Measurements from ENCODE around the gene GRK6.

DNA sequence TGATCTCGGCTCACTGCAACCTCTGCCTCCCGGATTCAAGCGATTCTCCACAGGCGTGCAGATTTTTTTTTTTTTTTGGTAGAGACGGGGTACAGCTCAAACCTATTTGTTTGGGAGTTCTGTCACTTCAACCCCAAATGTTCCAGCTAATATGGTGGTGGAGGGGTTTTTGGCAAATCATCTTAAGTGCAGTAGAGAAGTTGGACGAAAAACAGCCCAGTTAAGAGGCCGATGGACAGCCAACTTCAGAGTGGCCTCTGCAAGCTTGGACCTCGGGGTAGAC, 19.4 kb downstream of the GRK6 start:
- TF ChIP-seq POLR2A (IDR thresholded peaks at IDR 0.05) (no peak), EP300 (IDR thresholded peaks at IDR 0.05) (no peak)
- TF ChIP-seq, protein P1, sequence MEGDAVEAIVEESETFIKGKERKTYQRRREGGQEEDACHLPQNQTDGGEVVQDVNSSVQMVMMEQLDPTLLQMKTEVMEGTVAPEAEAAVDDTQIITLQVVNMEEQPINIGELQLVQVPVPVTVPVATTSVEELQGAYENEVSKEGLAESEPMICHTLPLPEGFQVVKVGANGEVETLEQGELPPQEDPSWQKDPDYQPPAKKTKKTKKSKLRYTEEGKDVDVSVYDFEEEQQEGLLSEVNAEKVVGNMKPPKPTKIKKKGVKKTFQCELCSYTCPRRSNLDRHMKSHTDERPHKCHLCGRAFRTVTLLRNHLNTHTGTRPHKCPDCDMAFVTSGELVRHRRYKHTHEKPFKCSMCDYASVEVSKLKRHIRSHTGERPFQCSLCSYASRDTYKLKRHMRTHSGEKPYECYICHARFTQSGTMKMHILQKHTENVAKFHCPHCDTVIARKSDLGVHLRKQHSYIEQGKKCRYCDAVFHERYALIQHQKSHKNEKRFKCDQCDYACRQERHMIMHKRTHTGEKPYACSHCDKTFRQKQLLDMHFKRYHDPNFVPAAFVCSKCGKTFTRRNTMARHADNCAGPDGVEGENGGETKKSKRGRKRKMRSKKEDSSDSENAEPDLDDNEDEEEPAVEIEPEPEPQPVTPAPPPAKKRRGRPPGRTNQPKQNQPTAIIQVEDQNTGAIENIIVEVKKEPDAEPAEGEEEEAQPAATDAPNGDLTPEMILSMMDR (IDR thresholded peaks at IDR 0.05): no peak

All from tibial nerve (tissue), 4 donors.